ENCODE data around the gene DMRTA2.

DMRTA2 gene

GRCh38 chr1:50424884-50425375 is 1.7 kb upstream of the DMRTA2 start:
- Histone ChIP-seq H3K4me3 (ENCODE audit: insufficient read depth, low read length, poor library complexity, severe bottlenecking) (no peak overlapping the region), H3K9me3 (ENCODE audit: insufficient read depth, low read length) (no peaks in the 10 kb centered on the region), H3K4me2 (ENCODE audit: low read depth, low read length, poor library complexity, severe bottlenecking) (no peak overlapping the region), H3F3A (ENCODE audit: insufficient read depth) (no peaks in the 10 kb centered on the region), H3K9ac (ENCODE audit: low read length) (no peak overlapping the region), H3K27ac (ENCODE audit: low read depth, low read length) (no peak overlapping the region), H3K79me2 (ENCODE audit: insufficient read depth, low read length) (no peaks in the 10 kb centered on the region), H2AFZ (ENCODE audit: low read depth, low read length, severe bottlenecking) (no peak overlapping the region), H3K27me3 (ENCODE audit: low read length) (no peaks in the 10 kb centered on the region), H3K9me2 (replicated peaks; ENCODE audit: insufficient read depth, low read length) (no peaks in the 10 kb centered on the region), H4K20me1 (ENCODE audit: low read depth, low read length) (no peaks in the 10 kb centered on the region), H3K36me3 (ENCODE audit: low read length) (no peaks in the 10 kb centered on the region)
- no peak for TF ChIP-seq EZH2phosphoT487 (conservative IDR thresholded peaks at IDR 0.05; ENCODE audit: low read length)
- no peak for TF ChIP-seq CTCF (IDR thresholded peaks at IDR 0.05; ENCODE audit: insufficient read depth, low read length, poor library complexity, severe bottlenecking)

- H3K9me3 ChIP-seq (ENCODE audit: insufficient read depth, low read length): no peaks in the 10 kb centered on the region
- H3F3A ChIP-seq (ENCODE audit: insufficient read depth): no peaks in the 10 kb centered on the region
- H3K27me3 ChIP-seq (ENCODE audit: low read length): no peaks in the 10 kb centered on the region
- no peak overlapping the region for H2AFZ ChIP-seq (ENCODE audit: low read depth, low read length, severe bottlenecking)
- H3K9me2 ChIP-seq (replicated peaks; ENCODE audit: insufficient read depth, low read length): no peaks in the 10 kb centered on the region
- no peak for TF ChIP-seq CTCF (IDR thresholded peaks at IDR 0.05; ENCODE audit: insufficient read depth, low read length, poor library complexity, severe bottlenecking)
- no peak for TF ChIP-seq EZH2phosphoT487 (conservative IDR thresholded peaks at IDR 0.05; ENCODE audit: low read length)
- H3K79me2 ChIP-seq (ENCODE audit: insufficient read depth, low read length): no peaks in the 10 kb centered on the region
- no peak overlapping the region for H3K4me2 ChIP-seq (ENCODE audit: low read depth, low read length, poor library complexity, severe bottlenecking)
- H3K4me3 ChIP-seq (ENCODE audit: insufficient read depth, low read length, poor library complexity, severe bottlenecking): no peak overlapping the region
- no peaks in the 10 kb centered on the region for H3K36me3 ChIP-seq (ENCODE audit: low read length)
- no peak overlapping the region for H3K9ac ChIP-seq (ENCODE audit: low read length)
- H3K27ac ChIP-seq (ENCODE audit: low read depth, low read length): no peak overlapping the region
- H4K20me1 ChIP-seq (ENCODE audit: low read depth, low read length): no peaks in the 10 kb centered on the region
Measured at GRCh38 chr1:50424045-50424883, 1.0 kb upstream of the DMRTA2 start.

GRCh38 chr1:50423670-50424000 is 392 bp upstream of the DMRTA2 start:
- Histone ChIP-seq H3K9ac (ENCODE audit: low read length) (no peak overlapping the region), H3K27me3 (ENCODE audit: low read length) (no peaks in the 10 kb centered on the region), H3K79me2 (ENCODE audit: insufficient read depth, low read length) (no peaks in the 10 kb centered on the region), H3K9me3 (ENCODE audit: insufficient read depth, low read length) (no peaks in the 10 kb centered on the region), H3K4me2 (ENCODE audit: low read depth, low read length, poor library complexity, severe bottlenecking) (no peak overlapping the region), H3F3A (ENCODE audit: insufficient read depth) (no peaks in the 10 kb centered on the region), H3K9me2 (replicated peaks; ENCODE audit: insufficient read depth, low read length) (no peaks in the 10 kb centered on the region), H4K20me1 (ENCODE audit: low read depth, low read length) (no peaks in the 10 kb centered on the region), H2AFZ (ENCODE audit: low read depth, low read length, severe bottlenecking) (no peak overlapping the region), H3K4me3 (ENCODE audit: insufficient read depth, low read length, poor library complexity, severe bottlenecking) (no peak overlapping the region), H3K36me3 (ENCODE audit: low read length) (no peaks in the 10 kb centered on the region), H3K27ac (ENCODE audit: low read depth, low read length) (no peak overlapping the region)
- TF ChIP-seq CTCF (IDR thresholded peaks at IDR 0.05; ENCODE audit: insufficient read depth, low read length, poor library complexity, severe bottlenecking): no peak

Measured in SU-DHL-6 (cell line).